Left renal cortex interstitium (tissue), 4 donors: ENCODE results near the gene CAPN9. TPM values are rescaled to one million over a fixed set of nuclear protein-coding genes. Genes with fewer than 3 reads are reported as not detected.

Experiments
- DNase-seq, 4 donors: peaks; one replicate each; pipeline ENCODE4 v3.0.0-alpha.2; 2013; ENCODE audit warnings: low read depth in 4 of 4, low spot score in 2 of 4, missing footprints in 1 of 4
- polyA plus RNA-seq, 4 donors: library from polyadenylated mRNA; unstranded; fragments of 120-200 nt; gene quantifications; one replicate each; pipeline ENCODE4 v1.2.1, GENCODE V29; 2013; ENCODE audit not compliant: insufficient read length in 4 of 4

Gene CAPN9
- polyA plus RNA-seq, 4 donors: 0.32 to 2.6 (median 1.3) TPM

DNA sequence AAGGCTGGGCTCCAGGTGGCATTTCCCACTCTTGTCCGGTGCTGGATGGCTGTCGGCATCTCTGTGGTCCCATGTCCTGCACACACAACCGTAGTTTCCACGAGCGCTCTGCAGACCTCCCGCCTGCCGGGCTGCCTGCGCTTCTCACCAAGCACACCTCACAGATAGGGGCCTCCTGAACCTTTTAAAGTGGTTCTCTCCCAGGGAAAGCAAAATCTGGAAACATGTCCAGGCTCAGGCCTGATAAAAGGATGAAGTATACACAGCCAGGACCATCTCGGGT lies 46.2 kb downstream of the CAPN9 start:
- DNase-seq: no peak

DNA sequence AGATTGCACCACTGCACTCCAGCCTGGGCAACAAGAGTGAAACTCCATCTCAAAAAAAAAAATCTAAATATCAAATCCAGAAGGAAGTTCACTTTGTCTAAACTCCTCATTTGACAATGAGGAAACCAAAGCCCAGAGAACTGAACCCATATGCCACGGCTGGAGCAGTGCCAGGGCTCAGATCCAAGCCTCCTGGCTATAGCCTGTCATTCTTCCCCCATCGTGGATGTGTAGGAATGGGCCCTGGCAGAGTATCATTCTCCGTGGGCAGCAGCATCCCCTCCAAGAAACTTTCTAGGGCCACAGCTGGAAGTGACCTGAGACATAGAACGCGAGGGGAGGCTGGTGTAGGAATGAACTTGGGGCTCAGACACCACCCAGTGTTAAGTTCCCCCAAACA lies 47.2 kb downstream of the CAPN9 start:
- DNase-seq: no peak

DNA sequence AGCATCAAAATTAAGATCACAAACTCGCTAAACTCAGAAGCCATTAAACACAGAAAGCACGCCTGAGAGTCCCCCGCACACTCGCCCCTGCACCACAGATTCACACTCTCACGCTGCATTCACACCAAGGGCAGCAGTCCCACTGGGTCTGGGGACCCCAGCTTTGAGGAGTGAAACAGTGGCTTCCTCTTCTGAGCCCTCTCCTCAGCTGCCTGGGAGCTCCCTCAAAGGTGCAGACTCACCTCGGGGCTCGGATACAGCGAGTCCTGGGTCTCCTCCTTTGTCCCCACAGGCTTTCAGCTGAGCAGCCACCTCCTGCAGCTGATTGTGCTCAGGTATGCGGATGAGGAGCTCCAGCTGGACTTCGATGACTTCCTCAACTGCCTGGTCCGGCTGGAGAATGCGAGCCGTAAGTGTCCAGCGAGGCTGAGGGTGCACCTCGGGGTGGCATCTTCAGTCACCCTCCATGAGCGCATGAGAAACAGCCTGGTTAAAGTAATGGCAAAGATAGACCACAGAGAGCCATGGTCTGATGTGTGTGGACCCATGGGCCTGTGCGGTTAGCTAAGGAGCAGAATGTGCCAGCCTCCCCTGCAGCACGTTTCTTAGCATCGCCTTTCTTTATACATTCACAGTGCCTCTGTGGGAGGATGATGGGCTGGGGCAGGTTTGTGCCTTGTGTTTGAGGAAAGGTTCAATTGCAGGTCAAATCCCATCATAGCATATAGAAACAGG lies 47.9 kb downstream of the CAPN9 start:
- no peak for DNase-seq

DNA sequence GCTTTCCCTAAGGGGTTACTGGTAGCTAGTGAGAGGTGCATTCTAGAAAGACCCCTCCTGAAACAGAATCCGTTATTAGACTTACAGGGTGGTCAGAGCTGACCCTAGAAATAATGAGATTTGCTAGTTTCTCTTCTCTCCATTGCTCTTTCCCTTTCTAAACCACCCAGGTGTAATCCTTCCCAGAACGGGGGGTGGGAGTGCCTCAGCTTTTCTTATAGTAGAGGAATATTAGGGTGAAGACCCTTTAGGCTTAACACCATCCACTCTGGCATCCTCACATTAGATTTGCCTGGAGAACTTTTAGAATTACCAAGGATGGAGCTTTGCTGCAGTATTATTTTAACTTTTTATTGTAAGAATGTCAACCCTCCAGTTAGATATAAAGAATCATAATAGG lies 49.4 kb downstream of the CAPN9 start:
- no peak for DNase-seq

GRCh38 chr1:230797376-230797920 lies 50.3 kb downstream of the CAPN9 start:
- DNase-seq: no peak

DNA sequence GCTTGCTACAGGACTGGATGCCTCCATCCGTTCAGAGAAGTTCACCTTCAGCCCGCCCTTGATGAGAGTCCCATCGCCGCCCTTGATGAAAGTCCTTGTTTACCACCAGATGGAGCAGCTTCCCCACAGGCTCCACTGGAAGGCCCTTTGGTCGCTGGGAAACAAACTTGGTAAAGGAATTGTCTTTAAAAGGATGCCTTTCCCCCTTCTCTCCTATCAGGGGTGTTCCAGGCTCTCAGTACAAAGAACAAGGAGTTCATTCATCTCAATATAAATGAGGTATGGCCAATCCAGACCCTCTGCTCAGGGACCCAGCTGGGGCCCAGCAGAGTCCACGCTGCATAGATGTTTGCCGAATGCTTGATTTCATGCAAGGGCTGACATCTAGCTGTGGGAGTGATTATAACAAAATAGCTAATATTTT lies 50.8 kb downstream of the CAPN9 start:
- DNase-seq: peak; percentile 19 to 59 (median 36)

- DNase-seq: no peak
Observed at GRCh38 chr1:230798491-230798890, 51.3 kb downstream of the CAPN9 start.

GRCh38 chr1:230800891-230801840 lies 54.0 kb downstream of the CAPN9 start:
- DNase-seq: no peak

DNA sequence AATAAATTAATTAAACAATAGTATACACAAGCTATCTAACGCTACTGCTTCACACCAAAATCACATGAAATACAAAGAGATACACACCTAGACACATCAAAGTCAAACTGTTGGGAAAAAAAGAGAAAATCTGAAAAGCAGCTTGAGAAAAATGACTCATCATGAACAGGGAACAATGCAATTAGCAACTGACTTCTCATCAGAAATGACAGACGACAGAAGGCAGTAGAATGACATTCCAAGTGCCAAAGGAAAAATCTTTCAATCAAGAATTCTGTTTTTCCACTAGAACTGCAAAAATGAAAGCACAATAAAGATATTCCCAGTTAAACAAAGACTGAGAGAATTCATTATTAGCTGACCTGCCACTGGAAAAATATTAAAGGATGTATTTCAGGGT lies 57.2 kb downstream of the CAPN9 start:
- DNase-seq: no peak

GRCh38 chr1:230806552-230806951 lies 59.4 kb downstream of the CAPN9 start:
- no peak for DNase-seq

DNA sequence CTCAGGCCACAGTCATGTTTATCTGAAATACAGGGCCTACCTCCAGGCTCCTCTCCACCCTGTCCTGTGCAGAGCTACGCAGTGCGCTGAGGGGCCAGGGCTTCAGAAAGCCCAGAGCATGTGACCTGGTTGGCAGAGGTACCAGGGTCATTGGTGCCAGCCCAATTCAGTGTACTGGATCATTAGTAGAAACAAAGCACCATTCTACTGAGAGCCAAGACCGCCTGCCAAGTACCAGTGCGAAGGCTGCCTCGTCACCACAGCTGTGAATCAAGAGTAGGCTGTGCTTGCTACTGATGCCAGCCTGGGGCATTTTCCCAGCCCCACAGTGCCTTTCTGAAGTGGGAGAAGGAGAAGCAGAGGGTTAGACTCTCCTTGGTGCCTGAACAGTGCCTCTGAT lies 59.8 kb downstream of the CAPN9 start:
- no peak for DNase-seq

DNA sequence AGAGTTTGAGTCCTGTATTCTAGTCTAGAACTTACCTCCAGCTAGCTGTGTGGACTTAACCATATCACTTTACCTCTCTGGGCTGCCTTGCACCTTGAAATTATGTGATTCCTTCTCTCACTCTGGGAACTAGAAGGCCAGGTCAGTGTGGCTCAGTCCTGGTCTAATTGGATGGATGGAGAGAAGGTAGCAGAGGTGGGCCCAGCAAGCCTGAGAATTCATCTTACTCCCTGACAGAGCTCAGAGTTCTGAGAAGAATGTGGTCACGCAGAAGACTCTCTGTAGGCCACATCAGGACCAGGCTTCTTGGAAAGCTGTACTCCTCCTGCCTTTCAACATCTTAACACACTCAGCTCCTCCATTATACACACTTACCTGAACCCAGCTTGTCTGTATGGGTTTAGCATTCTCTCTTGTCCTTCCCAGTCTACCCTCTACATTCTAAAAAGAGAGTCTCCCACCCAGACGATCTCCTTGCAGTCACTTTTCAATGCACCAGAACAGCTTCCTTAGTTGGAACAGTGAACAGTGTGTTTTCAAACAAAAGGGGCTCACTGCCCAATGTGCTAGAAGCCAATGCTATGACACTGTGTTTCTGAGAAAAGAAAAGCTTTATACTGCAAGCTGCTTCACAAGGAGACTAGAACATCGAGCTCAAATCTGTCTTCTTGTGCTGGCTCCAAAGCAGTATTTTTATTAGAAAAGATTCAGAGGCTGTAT lies 60.5 kb downstream of the CAPN9 start:
- no peak for DNase-seq

DNA sequence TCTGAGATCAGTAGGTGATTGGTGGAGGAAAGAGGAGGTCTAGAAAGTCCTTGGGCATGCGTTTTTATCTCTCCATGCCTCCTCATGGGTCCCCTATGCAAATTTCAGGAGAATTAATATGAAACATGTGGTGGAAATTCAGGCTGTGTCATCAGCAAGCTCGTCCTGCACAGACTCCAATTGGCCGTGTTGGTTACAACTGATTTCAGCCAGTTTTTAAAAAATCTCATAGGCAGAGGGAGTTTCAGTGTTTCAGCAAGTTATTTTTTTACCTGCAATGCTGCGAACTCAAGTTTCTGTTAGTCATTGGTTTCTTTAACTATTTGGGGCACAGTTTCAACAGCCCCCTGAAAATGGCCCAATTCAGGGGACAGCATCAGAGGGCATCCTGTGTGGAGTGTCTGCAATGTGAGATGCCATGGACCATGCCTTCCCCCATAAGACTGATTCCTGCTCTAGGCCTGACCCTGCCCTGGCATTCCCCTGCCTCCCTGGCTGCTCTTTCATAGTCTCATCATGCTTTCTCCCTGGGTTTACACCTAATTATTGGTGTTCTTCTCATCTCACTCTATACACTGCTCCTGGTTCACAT lies 61.2 kb downstream of the CAPN9 start:
- no peak for DNase-seq

DNA sequence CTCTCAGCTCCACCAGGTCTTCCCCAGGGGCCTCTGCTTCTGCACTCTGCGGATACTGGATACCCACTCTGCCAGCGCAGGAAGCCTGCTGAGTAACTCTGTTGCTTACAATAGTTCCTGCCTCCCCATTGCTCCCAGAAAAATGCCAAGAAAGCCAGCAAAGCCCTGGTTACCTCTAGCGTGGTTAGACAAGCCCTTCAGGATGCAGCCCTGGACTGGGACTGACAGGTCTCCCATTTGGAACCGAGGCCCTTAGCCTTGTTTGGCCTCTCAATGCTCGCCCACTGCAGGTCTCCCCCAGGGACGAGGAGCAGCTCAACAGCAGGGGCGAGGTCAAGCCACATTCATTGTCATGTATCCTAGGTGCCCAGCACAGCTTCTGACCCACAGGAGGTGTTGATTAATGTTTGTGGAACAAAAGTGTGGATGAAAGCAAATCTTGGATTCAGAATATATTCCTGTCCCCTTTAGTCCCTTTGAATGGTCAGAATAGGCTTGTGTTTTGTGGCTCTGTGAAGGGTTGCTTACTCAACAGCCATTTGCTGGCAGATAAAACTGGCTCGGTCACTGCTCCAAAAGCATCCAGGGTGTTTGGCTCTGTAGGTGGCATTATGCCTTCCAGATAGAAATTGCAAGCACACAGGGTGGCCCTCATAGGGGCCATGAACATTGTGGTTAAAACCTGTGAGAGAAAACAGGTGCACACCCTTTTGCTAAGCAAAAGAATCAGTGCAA lies 62.2 kb downstream of the CAPN9 start:
- no peak for DNase-seq

DNA sequence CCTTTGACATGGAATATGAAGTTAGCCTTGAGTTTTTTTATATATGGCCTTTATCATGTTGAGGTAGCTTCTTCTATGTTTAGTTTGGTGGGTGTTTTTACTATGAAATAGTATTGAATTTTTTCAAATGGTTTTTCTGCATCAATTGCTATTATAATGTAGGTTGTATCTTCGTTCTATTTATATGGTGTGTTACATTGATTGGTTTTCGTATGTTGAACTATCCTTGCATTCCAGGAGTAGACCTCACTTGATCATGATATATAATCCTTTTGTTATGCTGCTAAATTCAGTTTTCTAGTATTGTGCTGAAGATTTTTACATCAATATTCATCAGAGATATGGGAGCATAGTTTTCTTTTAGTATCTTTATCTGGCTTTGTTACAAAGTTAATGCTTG lies 65.4 kb downstream of the CAPN9 start:
- no peak for DNase-seq

- DNase-seq: no peak
Observed at GRCh38 chr1:230814949-230815692, 67.9 kb downstream of the CAPN9 start.

DNA sequence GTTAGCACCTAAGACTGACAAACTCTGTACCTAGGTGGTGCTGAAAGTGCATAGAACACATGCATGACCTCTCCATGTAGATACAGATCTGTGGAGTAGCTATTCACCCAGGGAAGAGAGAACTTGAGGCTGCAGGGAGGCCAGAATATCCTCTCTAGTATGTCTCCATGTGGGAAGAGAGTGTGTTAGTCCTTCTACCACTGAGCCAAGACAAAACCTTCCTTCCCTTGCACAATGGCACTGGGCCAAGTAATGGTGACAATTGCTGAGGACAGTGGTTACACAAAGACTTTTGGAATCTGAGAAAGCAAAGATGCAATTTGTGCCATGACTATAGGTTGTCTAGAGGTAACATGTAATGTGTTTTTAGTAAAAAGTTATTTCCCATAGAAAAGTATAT lies 68.8 kb downstream of the CAPN9 start:
- no peak for DNase-seq

DNA sequence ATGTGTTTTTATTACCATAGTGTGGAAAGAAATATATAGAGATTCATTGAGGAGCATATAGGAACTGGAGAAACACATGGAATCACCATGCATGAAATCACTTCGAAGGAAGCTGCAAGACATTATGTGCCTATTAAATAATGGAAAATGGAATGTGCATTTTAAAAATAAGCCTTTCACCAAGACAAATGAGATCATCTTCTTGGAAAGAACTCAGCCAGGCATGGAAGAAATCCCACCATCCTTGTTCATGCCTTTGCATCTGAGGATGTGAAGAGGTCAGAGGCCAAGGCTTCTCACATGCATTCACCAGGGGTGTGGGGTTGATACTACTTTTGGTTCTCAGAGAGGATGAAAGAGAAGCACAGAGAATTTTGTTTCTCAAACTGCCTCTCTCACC lies 71.2 kb downstream of the CAPN9 start:
- DNase-seq: no peak

- no peak for DNase-seq
Observed at GRCh38 chr1:230818901-230819300, 71.7 kb downstream of the CAPN9 start.
